Central memory CD8-positive, alpha-beta T cell (primary cell): ENCODE measurements around the gene PPM1E.

Experiments used
- ATAC-seq: fragments of 150-1000 bp; cut with Tn5 transposase; replicated peaks from 2 replicates; pipeline ENCODE4 v1.10.0; 2022; ENCODE audit warnings: mild to moderate bottlenecking, moderate FRiP score, moderate number of reproducible peaks; ENCODE audit not compliant: poor library complexity, severe bottlenecking; ENCODE audit errors: extremely low read depth
- DNase-seq, 2 donors: peaks; one replicate each; pipeline ENCODE4 v3.0.0; 2021; ENCODE audit warnings: low spot score in 2 of 2
- H3K27ac Mint-ChIP-seq: one replicate; pipeline ENCODE4 v1.8.0; 2022; ENCODE audit warnings: low read depth, mild to moderate bottlenecking, moderate library complexity, mixed read lengths
- H3K27me3 Mint-ChIP-seq: one replicate; pipeline ENCODE4 v1.8.0; 2022; ENCODE audit warnings: mixed read lengths
- H3K36me3 Mint-ChIP-seq: one replicate; pipeline ENCODE4 v1.8.0; 2022; ENCODE audit warnings: mild to moderate bottlenecking, moderate library complexity, mixed read lengths; ENCODE audit not compliant: insufficient read depth
- H3K4me1 Mint-ChIP-seq: one replicate; pipeline ENCODE4 v1.8.0; 2022; ENCODE audit warnings: mixed read lengths
- H3K4me3 Mint-ChIP-seq: one replicate; pipeline ENCODE4 v1.8.0; 2022; ENCODE audit warnings: mild to moderate bottlenecking, moderate library complexity, mixed read lengths
- H3K9me3 Mint-ChIP-seq: one replicate; pipeline ENCODE4 v1.8.0; 2022; ENCODE audit warnings: mixed read lengths

The PPM1E gene

DNA sequence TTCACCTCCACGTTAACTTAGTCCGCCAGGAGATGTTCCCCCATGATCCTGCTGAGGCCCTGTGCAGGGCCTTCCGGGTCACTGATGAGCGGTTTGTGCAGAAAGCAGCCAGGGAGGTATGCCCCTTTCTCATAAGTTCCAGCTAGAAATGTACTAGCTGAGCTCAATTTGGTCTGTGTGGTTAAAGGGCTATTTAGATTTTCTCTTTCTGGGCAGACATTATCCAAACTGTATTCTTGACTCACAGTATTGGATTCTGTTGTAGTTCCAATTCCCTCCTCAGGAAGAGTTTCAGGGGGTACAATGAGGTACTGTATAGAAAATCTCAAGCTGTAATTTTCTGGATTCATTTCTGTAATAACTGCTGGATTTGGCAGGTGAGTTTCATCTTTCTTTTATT, 214.0 kb downstream of the PPM1E start:
- Mint-ChIP-seq H3K27me3 (no peaks in the 10 kb centered on the region), H3K36me3 (no peaks in the 10 kb centered on the region), H3K4me1 (peaks cover 6% of the 10 kb centered on the region), H3K4me3 (no peak overlapping the region), H3K9me3 (no peaks in the 10 kb centered on the region), H3K27ac (no peak overlapping the region)
- ATAC-seq (no peak), DNase-seq (no peak)

DNA sequence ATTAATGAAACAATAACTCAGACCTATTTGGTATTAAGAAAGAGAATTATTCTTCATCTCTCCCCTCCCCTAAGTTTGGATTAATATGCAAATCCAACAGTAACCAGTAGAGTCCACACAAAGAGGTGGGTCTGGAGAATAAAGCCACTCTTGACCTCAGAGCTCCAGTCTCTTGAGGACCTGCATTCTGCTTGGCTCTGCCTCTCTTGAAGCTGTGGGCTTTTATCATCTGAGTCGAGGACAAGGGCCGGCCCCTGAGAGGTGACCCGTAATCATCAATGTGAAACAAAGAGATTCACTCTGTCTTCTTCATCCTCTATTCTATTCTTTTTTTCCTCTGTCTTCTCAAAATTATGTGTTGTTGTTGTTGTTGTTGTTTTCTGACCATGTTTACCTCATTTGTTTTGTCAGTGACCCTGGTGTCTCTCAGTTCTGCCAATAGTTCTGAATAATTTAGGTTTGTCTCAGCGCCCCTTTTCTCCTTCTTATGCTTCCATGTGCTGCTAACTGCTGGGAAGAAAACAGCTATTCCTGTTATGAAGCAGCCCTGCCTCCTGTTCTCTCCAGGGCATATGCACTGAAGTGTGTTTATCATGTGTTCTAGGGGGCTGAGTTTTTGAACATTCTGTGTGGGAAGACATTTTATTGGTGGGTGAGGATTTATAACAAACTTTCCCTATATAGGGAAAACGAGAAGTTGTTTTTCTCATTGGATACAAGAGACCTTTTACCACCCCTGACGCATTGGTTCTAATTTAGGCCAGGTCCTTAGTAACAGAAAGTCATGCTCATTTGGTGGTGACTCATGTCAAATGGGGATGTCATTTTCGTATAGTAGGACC, 215.2 kb downstream of the PPM1E start:
- DNase-seq = no peak
- no peaks in the 10 kb centered on the region for H3K27me3 Mint-ChIP-seq
- peaks cover 6% of the 10 kb centered on the region for H3K4me1 Mint-ChIP-seq
- no peaks in the 10 kb centered on the region for H3K36me3 Mint-ChIP-seq
- H3K27ac Mint-ChIP-seq = no peak overlapping the region
- ATAC-seq = no peak
- no peak overlapping the region for H3K4me3 Mint-ChIP-seq
- no peaks in the 10 kb centered on the region for H3K9me3 Mint-ChIP-seq

DNA sequence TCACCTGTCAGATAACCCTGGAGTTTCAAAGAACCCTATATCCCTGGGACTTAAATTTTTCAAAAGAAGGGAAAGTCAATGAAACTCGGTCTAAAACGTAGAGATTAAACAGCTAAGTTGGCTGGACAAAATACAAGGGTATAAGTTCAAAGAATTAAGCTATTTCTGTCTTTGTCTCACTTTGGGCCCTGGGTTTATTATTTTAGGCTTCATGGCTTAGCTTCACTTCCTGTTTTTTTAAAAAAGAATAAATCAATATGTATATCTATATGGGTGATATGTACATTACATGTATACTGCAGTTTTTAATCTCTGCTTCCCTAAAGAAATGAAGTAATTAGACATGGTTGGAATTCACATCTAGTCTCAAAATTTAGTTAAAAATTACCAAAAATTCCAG, 218.7 kb downstream of the PPM1E start:
- DNase-seq (no peak), ATAC-seq (no peak)
- H3K9me3 Mint-ChIP-seq = no peaks in the 10 kb centered on the region
- H3K27ac Mint-ChIP-seq = no peak overlapping the region
- H3K4me3 Mint-ChIP-seq = no peak overlapping the region
- H3K4me1 Mint-ChIP-seq = no peaks in the 10 kb centered on the region
- no peaks in the 10 kb centered on the region for H3K27me3 Mint-ChIP-seq
- no peaks in the 10 kb centered on the region for H3K36me3 Mint-ChIP-seq

DNA sequence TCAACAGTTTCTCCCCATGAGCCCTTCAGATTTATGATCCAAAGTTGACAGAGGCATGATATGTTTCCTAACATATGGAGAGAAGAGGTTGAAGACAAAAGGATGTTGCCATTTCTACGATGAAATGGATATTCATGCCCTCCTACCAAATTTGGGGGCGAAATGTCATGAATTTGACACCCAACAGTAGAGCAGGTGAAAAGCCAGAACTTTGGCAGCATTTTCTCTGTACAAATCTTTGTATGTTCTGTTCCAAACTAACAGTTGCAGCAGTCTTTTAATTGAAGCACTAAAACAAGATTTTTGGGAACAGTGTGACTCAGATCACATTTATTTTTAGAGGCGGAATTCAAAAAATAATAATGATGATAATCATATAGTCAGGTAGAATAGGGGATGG, 220.9 kb downstream of the PPM1E start:
- ATAC-seq = no peak
- H3K4me1 Mint-ChIP-seq = no peaks in the 10 kb centered on the region
- DNase-seq = no peak
- no peaks in the 10 kb centered on the region for H3K27me3 Mint-ChIP-seq
- no peaks in the 10 kb centered on the region for H3K9me3 Mint-ChIP-seq
- H3K4me3 Mint-ChIP-seq = no peak overlapping the region
- no peaks in the 10 kb centered on the region for H3K36me3 Mint-ChIP-seq
- no peak overlapping the region for H3K27ac Mint-ChIP-seq

DNA sequence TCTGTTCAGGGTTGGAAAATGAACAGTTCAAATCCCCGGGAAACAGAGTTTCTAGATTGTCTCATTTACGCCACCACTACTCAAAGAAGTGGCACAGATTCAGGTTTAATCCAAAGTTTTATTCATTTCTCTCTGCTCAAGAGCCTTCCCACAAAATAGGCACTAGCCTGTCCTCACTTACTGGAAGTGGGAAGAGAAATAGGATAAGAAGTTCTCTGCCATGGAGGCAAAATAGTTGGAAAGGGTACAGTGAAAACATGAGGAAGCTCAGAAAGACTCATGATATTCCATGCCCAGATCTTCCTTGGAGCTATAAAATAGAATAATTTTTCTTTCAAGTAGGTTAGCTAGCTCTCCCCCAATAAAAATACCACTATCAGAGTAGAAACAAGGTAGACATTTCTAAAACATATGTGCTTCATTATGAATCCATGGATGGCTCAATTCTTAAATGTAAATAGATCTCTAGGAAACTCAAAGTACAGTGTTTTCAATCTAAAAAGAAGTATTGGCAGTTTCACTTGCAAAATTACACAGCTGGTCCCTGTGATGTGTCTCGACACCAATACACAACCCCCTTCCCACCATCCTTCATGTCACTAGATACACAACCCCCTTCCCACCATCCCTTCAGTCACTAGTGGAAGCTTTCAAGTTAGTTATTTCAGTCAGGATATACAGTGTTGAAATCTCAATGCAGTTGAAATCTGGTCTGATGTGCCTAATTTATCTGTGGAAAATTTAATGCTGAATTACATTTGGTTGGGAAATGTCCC, 225.2 kb downstream of the PPM1E start:
- Mint-ChIP-seq H3K9me3 (no peaks in the 10 kb centered on the region), H3K27ac (no peak overlapping the region), H3K27me3 (no peaks in the 10 kb centered on the region), H3K4me3 (no peak overlapping the region), H3K36me3 (peaks cover 3% of the 10 kb centered on the region), H3K4me1 (no peaks in the 10 kb centered on the region)
- ATAC-seq (no peak), DNase-seq (no peak)

DNA sequence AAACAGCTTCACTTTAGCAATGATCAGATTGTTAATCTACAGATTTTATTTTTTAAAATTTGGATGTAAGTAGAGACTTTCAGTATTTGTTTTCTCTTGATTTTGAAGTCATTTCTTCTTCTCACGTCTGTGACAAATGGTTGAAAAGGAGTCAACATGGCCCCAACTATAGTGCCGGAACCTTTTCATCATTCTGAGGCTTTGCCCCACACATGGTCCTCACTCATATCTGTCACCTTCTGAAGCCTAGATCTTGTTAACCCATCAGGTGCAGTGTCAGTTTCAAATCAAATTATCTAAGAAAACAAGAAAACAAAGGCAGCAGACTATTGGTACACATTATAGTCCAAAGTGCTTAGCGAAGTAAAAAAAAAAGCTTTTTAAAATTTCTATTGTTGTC, 227.0 kb downstream of the PPM1E start:
- DNase-seq = no peak
- peaks cover 6% of the 10 kb centered on the region for H3K36me3 Mint-ChIP-seq
- no peaks in the 10 kb centered on the region for H3K4me1 Mint-ChIP-seq
- H3K27ac Mint-ChIP-seq = no peak overlapping the region
- H3K27me3 Mint-ChIP-seq = no peaks in the 10 kb centered on the region
- ATAC-seq = no peak
- H3K9me3 Mint-ChIP-seq = no peaks in the 10 kb centered on the region
- H3K4me3 Mint-ChIP-seq = no peak overlapping the region

DNA sequence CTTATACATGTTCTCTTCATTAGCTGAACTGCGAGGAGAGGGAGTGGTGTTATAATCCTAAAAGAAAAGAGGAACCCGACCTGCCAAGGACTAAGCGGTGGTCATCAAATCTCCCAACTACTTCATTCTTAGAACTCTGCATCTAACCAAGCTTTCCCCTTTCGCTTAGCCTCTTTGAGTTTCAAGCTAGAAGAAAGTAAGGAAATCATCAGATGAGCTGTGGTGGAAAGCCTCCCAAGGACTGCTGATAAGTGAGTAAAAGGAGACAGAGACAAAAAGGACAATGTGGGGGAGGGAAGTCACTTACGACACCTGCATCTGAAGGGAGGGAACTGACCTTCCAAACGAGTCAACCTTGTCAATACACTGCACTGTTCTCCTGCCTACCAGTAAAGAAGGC, 229.7 kb downstream of the PPM1E start:
- Mint-ChIP-seq H3K4me1 (no peaks in the 10 kb centered on the region), H3K9me3 (no peaks in the 10 kb centered on the region), H3K4me3 (no peak overlapping the region), H3K27me3 (no peaks in the 10 kb centered on the region), H3K36me3 (peaks cover 7% of the 10 kb centered on the region), H3K27ac (no peak overlapping the region)
- ATAC-seq (no peak), DNase-seq (no peak)

DNA sequence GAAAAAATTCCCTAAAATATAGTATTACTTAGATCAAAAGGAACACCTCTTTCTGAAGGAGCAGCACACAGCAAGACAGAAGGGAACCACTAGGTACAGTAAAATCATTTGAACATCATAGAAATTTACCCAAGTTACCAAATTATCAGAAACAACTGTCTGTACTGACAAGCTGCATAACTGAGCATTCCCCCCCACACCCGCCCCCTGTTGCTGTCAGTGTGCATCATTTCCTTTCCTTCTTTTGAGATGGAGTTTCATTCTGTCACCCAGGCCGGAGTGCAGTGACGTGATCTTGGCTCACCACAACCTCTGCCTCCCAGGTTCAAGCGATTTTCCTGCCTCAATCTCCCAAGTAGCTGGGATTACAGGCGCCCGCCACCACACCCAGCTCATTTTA, 230.3 kb downstream of the PPM1E start:
- Mint-ChIP-seq H3K9me3 (no peaks in the 10 kb centered on the region), H3K27ac (no peak overlapping the region), H3K27me3 (no peaks in the 10 kb centered on the region), H3K4me3 (no peak overlapping the region), H3K4me1 (no peaks in the 10 kb centered on the region), H3K36me3 (peaks cover 7% of the 10 kb centered on the region)
- DNase-seq (no peak), ATAC-seq (no peak)

DNA sequence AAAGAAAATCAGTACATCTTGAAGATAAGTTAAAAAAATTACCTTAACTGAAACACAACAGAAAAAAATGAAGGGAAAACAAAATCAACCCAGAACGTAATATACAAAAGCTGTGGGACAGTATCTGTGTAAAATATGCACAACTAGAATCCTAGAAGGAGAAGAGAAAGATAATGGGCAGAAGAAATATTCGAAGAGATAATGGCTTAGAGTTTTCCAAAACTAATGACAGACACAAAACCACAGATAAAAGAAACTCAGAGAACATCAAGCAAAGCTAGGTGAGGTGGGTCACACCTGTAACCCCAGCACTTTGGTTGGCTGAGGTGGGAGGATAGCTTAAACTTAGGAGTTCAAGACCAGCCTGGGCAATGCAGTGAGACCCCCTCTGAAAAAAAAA, 234.0 kb downstream of the PPM1E start:
- Mint-ChIP-seq H3K4me1 (no peaks in the 10 kb centered on the region), H3K27ac (no peak overlapping the region), H3K4me3 (no peak overlapping the region), H3K9me3 (no peaks in the 10 kb centered on the region), H3K36me3 (peaks cover 9% of the 10 kb centered on the region), H3K27me3 (no peaks in the 10 kb centered on the region)
- no peak for DNase-seq
- ATAC-seq = no peak

DNA sequence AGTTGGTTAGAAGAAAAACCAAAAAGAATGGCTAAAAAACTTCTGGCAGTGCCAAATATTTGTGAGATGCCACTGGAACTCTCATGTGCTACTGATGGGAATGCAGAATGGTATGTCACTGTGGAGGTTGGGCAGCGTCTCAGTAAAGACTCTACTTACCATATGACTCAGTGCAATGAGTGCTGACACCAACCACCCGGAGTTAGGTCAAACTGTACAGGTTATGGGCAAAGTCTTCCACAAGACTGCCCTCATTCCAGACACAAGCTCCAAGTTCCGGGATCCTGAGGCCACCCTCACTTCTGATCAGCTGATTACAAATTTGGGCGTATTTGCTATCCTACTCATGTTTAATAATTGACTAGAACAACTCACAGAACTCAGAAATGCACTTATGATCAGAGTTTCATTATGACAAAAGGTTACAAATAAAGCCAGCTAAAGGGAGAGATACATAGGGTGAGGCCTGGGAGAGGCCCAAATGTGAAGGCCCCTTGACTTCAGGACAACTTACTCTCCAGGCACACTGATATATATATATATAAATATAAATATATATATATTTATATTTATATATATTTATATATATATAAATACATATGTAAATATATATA, 236.2 kb downstream of the PPM1E start:
- no peak overlapping the region for H3K27ac Mint-ChIP-seq
- no peaks in the 10 kb centered on the region for H3K9me3 Mint-ChIP-seq
- ATAC-seq (no peak), DNase-seq (no peak)
- no peak overlapping the region for H3K4me3 Mint-ChIP-seq
- no peaks in the 10 kb centered on the region for H3K27me3 Mint-ChIP-seq
- H3K4me1 Mint-ChIP-seq = no peaks in the 10 kb centered on the region
- peaks cover 8% of the 10 kb centered on the region for H3K36me3 Mint-ChIP-seq

DNA sequence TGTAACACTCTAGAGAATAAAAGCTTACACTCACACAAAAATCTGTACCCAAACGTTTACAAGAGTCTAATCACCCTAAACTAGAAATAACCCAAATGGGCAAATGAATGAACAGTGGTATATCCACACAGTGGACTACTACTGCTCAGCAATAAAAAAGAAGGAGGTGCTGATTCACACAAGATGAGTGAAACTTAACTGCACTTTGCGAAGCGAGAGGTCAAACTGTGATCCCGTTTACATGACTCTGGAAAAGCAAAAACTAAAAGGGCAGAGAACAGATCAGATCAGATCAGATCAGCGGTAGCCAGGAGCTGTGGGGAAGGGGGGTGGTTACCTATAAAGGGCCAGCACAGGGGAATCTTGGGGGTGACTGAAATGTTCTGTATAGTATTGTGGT, 237.7 kb downstream of the PPM1E start:
- Mint-ChIP-seq H3K9me3 (no peaks in the 10 kb centered on the region), H3K4me1 (no peaks in the 10 kb centered on the region), H3K4me3 (no peak overlapping the region), H3K27me3 (no peaks in the 10 kb centered on the region), H3K27ac (no peak overlapping the region), H3K36me3 (peaks cover 7% of the 10 kb centered on the region)
- DNase-seq (no peak), ATAC-seq (no peak)

DNA sequence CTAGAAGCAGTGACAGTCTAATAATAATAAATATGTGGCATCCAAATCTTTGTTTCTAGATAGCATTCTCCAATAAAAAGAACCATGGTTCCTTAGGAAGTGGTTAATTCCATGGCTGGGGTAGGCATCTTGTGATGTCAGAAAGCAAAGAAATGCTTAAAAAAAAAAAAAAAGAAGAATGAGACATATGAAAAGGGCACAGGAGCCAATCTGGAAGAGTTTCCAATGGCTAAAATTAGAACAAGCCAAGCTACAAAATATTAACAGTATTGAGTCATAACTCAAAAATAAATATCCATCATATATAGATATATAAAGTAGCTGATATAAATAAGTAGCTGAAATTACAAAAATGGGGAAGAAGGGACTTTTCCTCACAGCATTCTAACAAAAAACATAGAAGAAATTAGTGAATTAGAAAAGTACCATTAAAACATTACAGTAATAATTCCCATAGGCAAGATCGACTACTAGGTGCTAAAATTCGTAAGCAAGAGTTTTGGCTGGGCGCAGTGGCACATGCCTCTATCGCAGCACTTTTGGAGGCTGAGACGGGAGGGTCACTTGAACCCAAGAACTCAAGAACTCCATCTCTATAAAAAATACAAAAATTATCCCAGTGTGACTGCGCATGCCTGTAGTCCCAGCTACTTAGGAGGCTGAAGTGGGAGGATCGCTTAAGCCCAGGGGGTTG, 239.7 kb downstream of the PPM1E start:
- no peaks in the 10 kb centered on the region for H3K27me3 Mint-ChIP-seq
- peaks cover 11% of the 10 kb centered on the region for H3K36me3 Mint-ChIP-seq
- no peaks in the 10 kb centered on the region for H3K4me1 Mint-ChIP-seq
- no peak overlapping the region for H3K27ac Mint-ChIP-seq
- H3K9me3 Mint-ChIP-seq = no peaks in the 10 kb centered on the region
- DNase-seq (no peak), ATAC-seq (no peak)
- no peak overlapping the region for H3K4me3 Mint-ChIP-seq
